ENCODE measurements around the gene MEGF8.

MEGF8 gene

DNA sequence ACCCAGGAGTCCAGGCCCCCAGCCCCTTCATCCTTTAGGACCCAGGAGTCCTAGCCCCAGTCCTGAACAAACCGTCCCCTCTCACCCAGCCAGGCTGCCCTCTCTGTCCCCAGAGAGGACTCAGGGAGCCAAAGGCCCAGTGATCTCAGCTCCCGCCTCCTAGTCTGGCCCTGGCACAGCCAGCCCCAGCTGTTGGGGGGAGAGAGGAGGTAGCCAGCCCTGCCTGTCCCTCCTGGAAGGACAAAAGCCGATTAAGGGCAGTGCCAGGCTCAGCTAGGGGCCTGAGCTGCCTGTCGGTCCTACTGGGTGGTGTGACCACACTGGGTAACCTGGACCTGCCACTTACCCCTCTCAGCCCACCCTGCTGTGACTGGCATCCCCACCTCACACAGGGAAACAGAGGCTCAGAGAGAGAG, 87.2 kb downstream of the MEGF8 start:
- DNase-seq (ENCODE audit: low read depth in 2 of 2), result no peak

DNA sequence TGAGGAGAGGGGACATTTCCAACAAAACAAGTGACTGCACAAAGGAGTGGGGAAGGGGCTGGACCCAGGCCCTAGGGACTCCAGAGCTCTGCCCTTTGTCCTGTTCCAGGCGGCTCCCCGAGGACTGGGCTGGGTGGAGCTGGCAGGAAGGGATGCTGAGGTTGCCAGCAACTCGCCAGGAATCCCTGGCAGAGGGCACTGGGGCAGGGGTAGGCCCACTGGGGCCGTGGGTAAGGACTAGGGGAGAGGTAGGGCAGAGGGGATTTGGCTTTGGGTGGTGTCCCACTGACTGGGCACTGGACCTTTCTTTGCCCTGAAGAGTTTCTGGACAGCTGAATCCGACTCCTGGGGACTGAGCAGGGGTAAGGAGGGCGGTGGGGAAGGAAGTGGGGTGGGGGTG, 93.9 kb downstream of the MEGF8 start:
- no peak for DNase-seq (ENCODE audit: low read depth in 2 of 2)

DNA sequence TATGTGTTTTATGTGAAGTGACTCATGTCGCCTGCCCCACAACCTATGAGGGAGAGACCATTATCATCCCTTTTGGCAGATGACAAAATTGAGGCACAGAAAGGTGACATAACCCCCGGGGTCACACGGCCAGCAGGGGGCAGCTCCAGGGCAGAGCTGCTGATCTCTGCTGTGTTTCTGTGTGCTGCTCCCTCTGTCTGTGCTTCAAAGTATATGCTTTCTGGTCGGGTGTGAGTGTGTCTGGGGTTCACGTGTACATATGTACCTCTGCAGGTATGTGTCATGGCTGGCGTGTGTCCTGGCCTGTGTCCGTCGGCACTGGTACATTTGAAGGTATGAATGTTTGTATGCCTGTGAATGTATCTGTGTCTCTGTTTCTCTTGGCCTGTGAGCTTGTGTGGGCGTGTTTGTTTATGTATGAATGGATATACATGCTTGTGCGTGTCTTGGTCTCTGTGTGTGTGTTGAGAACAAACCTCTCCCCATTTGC, 94.7 kb downstream of the MEGF8 start:
- peak; percentile 70 to 72 for DNase-seq (ENCODE audit: low read depth in 2 of 2)

DNA sequence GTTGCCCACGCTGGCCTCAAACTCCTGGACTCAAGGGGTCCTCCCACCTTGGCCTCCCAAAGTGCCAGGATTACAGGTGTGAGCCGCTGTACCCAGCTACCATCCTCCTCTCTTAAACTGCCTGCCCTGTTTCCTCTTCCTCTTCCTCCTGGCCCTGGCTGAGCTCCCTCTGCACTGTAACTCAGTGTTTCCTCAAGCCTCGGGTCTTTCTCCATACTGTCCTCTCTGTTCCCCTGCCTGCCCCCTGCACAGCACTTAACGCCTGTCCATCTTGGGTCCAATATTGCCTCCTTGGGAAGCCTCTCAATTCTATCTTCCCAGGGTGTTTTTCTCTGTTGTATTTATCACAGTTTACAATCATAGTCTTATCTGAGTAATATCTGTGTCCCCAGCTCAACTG, 95.7 kb downstream of the MEGF8 start:
- no peak for DNase-seq (ENCODE audit: low read depth in 2 of 2)

DNA sequence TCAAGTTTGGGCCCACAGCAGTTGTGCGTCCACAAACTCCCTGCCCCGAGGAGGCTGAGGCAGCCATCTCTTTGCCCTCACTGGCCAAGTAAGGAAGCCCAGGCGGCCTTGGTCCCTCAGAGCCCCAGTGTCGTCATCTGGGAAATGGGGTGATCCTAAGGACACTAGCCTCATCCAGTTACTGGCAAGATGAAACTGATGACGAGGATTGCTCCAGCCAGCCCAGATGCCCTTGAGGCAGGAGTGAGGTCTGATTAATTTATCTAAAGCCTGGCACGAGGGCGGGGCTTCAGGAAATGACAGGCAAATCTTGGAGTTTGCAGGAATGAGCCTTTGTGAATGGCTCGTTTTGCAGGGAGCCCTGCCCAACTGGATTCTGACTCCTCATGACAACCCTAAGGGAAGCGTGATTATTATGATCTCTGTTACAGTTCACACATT, 96.2 kb downstream of the MEGF8 start:
- DNase-seq (ENCODE audit: low read depth in 2 of 2), result no peak

DNA sequence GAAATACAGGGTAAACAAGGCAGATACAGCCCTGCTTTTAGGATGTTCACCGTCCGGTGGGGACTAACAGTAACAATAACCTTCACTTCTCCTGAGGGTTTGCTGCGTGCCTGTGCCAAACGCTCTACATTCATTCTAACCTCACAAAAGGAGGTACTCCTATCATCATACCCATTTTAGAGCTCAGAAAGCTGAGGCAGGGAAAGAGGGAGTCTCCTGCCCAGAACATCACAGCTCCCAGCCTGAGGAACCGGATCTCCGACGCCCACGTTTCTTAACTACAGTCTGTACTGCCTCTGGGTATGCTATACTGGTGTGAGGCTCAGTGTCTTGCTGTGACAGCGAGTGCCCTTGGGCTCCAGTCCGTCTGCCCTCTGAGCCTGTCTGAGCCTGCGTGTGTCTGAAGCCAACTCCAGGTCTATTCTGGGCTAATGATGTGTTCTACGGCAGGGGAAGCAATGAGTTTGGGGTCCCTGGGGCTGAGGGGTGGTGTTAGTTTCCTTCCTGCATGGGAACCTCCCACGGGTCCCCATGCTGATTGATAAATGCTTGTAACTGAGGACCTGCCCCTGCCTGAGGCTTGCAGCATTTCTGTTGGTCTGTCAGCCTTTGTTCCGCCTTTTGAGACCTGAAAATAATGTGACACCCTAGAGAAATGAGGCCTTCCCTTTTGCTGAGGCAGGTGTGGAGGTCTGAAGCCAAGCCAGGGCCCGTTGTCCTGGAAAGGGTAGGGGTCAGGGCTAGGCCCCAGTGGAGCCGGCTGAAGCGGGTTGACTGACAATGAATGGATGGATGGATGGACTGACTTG, 96.9 kb downstream of the MEGF8 start:
- DNase-seq (ENCODE audit: low read depth in 2 of 2), result no peak

DNA sequence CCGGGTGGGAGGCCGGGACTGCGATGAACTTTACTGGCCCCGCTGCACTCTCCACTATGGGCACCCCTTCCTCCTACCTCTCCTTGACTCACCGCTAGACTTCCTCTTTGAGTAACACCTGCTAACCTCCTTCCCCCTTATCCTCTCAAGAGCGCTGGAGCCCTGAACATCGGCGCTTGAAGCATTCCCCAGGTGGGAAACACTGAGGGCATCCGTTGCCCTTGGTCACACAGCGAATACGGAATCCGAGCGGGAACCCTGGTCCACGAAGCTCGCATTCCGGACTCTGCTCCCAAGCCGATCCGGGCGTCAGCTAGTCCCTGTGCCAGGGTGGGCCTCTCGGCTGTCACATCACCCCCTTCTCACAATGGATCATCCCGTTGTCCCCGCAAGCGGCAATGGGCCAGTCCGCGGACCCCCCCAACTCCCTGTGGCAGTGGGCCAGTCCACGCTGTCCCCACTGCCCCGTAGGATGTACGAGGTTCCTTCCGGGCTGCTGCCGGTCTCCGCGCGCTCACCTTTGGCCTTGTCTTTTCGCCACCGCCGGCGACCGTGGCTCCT, 97.5 kb downstream of the MEGF8 start:
- DNase-seq (ENCODE audit: low read depth in 2 of 2), result peak; percentile 23 to 28

DNA sequence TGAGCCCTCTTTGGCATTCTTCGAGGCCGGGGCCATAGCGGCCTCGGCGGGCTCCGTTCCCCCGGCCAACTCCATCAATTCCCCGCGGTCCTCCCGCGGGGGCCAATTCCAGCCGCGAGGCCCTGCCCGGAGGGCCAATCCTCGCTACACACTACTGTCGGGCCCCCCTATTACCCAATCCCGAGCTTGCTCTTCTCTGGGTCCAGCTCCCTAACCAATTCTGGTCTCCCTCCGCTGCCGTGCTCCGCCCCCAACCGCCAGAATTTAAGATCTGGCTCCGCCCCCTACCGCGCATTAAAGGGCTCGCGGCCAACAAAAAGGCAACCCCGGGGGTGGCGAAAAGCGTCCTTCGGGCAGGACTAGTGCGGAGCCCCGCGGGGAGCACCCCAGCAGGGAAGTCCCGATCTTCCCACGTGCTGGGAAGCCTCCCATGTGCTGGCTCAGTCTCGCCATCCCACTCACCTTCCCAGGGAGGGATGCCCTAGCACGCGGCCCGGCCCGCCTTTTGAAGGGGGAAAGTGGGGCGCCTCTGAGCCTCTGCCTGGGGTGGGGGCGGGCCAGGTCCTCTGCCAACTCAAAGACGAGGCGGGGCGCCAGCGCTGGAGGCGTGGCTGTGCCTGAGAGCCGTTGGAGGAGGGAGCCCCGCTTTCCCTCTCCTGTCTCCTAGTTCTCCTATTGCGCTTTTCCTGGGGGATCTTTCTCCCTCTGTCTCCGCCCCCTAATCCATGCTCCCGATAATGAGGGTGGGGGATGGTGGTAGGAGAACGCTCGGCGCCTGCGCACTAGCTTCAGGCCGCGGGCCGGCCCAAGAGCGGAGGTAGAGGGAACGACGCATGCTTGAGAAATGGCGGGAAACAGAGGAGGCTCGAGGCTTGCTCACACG, 98.3 kb downstream of the MEGF8 start:
- DNase-seq (ENCODE audit: low read depth in 2 of 2), result peak; percentile 81 to 89

DNA sequence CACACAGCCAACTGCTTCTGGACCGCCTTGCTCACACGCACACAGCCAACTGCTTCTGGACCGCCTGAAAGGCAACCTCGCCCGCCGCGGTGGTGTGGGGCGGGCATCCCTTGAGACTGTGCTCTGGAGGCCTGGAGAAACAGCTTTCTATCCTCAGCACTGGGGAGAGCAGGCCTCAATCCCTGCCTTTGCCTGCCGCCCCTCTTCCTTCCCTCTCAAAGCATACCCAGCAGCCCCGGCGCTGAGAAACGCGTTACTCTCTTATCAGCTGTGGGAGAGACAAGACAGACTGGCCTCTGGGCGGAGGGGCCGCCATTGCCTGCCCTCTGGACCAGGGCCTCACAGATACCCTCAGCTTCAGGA, 98.9 kb downstream of the MEGF8 start:
- DNase-seq (ENCODE audit: low read depth in 2 of 2), result no peak

- DNase-seq (ENCODE audit: low read depth in 2 of 2), result no peak
Measured at GRCh38 chr19:42424712-42425131, 99.3 kb downstream of the MEGF8 start.

- DNase-seq (ENCODE audit: low read depth in 2 of 2), result no peak
Measured at GRCh38 chr19:42426643-42427042, 101.2 kb downstream of the MEGF8 start.

GRCh38 chr19:42427313-42427712, 101.9 kb downstream of the MEGF8 start, which contains the start of gene LIPE:
TSS of gene LIPE (minus strand) at chr19:42427388. CDS start at chr19:42427149, 239 bp downstream.
- no peak for DNase-seq (ENCODE audit: low read depth in 2 of 2)

Measured in stimulated activated CD8-positive, alpha-beta memory T cell treated with anti-CD3 and anti-CD28 coated beads, Interleukin-15, amount 100 ng/mL, for 48 hours (primary cell).